NCI-H1436 (cell line): ENCODE results near the gene ORAI2.
"Not testable (repeated sequence)": the region's sequence is repeated elsewhere in the genome, so short reads cannot be mapped to it uniquely, and the experiment has no call there.

ENCODE experiments used
- DNase-seq: peaks from one replicate; lab custom pipeline; 2025; lab: John Stamatoyannopoulos, UW

Gene ORAI2

GRCh38 chr7:102447311-102447710 is 13.9 kb downstream of the ORAI2 start:
- no peak for DNase-seq

DNA sequence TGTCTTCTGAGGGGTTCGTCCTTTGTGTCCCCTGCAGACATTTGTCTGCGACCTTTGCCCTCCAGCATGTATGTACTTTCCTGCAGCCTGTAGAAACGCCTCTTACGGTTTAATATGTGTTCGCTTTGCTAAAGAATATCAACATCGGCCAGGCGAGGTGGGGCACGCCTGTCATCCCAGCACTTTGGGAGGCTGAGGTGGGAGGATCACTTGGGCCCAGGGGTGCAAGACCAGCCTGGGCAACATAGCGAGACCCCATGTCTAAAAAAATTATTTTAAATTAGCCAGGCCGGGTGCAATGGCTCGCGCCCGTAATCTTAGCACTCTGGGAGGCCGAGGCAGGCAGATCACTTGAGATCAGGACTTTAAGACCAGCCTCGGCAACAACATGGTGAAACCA is 15.8 kb downstream of the ORAI2 start:
- DNase-seq: no peak

DNA sequence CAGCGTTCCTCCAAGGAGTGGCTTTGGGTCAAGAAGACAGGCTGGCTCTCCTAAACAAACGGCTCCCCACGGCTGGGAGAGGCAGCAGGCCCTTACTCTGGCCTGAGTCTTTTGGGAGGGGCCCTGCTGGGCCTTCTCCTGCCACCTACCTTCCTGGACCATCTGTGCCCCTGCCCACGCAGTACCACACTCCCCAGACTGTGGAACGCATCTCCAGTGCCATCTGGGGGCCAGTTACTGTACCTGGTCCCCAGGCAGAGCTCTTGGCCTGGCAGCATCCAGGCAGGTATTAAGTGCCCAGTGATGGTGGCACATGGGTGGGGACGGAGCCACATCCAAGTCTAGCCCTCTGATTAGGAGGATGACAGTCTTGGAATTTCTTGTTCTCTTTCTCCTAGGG is 16.9 kb downstream of the ORAI2 start:
- DNase-seq: no peak

- DNase-seq: no peak
Observed at GRCh38 chr7:102451371-102452054, 18.1 kb downstream of the ORAI2 start.

DNA sequence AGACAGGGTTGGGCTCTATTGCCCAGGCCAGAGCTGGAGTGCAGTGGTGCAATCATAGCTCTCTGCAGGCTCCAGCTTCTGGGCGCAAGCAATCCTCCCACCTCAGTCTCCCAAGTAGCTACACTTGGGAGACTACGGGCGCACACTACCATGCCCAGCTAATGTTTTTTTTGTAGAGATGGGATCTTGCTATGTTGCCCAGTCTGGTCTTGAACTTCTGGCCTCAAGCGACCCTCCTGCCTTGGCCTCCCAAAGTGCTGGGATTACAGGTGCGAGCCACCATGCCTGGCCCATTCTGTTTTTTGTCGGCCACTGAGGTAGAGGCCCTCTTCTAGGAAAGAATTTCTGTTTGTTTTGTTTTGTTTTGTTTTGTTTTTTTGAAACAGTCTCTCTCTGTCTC is 19.1 kb downstream of the ORAI2 start:
- DNase-seq: no peak

DNA sequence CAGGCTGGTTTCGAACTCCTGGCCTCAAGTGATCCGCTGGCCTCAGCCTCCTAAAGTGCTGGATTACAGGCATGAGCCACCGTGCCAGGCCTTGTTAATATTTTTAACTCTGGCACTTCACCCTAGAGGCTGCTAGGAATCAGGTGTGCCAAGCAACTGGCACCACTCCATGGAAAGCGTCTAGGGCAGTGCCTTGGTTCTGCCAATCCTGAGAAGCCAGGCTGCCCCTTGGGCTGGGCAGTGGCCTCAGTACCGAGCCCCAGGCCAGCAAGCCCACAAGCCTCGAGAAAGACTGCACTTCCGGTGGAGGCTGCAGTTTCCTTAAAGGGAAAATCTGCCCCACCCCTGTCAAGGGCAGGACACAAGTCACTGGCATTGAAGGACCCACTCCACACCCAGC is 19.9 kb downstream of the ORAI2 start:
- DNase-seq: no peak

DNA sequence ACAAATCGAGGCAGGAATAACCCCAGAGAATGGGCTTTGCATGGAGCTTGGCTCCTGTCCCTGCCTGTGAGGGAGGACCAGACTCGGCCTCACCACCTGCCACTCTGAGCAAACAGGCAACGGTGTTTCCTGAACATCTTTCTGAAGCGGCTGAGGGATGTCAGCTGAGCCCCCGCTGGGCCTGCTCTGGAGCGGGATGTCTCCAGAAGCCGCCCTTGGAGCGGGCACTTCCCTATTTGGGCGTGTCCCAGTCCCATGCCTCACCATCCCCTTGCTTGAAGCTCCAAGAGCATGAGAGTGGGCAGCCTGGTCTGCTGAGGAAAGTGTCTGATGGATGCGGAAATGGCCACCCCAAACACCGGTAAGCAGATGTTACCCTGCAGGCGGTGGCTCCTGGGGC is 21.1 kb downstream of the ORAI2 start:
- no peak for DNase-seq

DNA sequence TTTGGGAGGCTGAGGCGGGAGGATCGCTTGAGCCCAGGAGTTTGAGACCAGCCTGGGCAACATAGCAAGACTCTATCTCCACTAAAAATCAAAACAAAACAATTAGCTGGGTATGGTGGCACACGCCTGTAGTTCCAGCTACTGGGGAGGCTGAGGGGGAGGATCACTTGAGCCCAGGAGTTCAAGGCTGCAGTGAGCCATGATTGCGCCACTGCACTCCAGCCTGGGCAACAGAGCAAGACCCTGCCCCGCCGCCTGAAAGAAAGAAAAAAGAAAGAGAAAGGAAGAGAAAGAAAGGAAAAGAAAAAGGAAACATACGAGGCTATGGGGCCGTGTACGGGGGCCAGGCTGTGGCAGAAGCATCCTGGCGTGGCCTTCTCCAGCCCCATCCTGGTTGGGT is 21.6 kb downstream of the ORAI2 start:
- DNase-seq: not testable (repeated sequence)

DNA sequence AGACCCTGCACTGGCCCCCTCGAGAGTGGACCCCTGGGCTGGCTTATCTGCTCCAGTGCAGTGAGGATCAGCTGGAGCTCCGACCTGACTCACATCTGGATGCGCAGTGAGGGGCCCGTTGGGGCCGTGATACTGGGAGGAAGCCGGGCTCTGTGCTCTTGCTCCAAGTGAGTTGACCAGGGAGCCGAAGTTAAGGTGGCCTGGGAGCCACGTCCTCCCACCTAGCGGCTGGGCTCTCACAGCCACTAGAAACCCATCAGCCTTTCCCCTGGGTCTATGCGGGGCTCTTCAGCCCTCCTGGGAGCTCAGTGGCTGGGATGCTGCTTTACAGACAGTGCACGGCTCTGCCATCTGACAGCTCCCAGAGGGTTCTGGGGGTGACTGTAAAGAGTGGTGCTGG is 22.2 kb downstream of the ORAI2 start:
- DNase-seq: no peak

GRCh38 chr7:102456327-102456726 is 23.0 kb downstream of the ORAI2 start:
- DNase-seq: no peak

DNA sequence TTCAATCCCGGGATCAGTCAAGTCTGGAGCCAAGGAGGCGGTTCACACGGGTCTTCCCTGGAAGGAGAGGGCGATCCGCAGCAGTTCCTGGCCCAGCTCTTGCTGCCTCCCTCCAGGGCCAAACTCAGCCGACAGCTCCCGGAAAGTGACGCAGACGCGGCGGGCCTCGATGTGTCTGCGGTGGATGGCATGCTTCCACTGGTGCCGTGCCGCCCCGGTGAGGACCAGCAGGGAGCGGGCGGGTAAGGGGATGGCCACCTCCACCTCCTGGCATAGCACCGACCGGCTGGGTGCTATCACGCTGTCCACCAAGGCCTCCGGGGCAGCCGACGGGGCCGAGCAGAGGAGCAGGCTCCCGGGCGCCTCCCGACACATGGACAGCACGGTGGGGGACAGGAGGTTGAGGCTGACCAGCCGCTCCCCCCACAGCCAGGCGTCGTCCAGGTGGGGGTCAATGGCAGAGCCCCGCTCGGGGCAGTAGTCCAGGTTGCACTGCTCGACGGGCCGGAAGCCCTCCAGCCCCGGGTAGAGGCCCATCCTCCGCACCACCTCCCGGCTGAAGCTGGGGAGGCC is 24.1 kb downstream of the ORAI2 start:
- no peak for DNase-seq

GRCh38 chr7:102459221-102459844 is 26.0 kb downstream of the ORAI2 start:
- no peak for DNase-seq

DNA sequence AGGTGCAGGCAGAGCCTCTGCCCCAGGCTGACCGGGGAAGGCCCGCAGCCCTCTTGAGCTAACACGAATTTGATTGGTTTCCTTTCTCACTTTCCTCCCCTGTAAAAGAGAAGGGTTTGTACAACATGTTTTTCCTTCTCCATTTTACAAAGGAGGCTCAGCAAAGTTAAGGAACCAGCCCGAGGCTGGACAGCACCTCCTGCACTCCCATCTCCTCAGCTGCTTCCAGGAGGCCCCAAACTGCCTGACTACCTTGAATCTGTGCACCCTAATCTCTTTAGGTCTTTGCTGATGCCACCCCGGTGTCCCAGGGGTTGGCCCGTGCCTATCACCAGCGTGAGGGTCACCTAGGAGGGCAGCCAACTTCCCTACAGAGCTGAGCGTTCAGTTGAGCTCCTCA is 27.1 kb downstream of the ORAI2 start:
- DNase-seq: no peak

- no peak for DNase-seq
Observed at GRCh38 chr7:102463841-102464576, 30.6 kb downstream of the ORAI2 start.

DNA sequence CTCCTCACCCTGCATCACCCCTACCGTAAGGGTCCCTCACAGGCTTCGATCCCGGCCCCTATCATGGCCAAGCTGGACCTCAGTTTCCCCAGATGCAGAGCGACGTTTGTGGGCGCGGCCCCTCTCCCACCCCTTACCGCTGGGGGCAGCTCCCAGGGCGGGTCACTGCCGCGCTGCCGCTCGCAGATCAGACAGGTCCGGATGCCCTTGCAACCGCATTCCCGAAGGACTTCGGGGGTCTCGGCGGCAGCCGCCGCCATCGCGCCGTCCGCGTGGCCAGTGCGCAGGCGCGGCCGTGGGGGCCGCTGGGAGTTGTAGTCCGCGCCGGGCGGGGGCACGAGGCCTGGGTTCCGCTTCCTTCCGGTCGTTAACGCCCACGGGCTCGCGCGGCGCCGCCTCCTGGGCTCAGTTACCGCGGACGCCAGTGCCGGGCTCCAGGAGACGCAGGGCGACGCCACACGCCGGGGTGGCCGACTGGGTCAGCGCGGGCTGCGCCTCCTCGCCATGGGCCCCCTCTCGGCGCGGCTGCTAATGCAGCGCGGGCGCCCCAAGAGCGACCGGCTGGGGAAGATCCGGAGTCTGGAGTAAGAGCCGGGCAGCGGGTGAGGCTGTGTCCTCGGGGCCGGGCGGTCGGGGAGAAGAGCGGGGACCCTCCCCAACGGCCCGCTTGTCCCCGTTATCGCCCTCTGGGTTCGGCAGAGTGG is 31.4 kb downstream of the ORAI2 start, which contains the start of the genes ALKBH4 and LRWD1:
ALKBH4 (minus strand) TSS at position 287 of the 704 bp plus-strand sequence; CDS start at position 260, 27 bp downstream.
LRWD1 (plus strand) TSS at position 408 of the 704 bp plus-strand sequence; CDS start at position 505, 97 bp downstream.
- peak; percentile 88 for DNase-seq

GRCh38 chr7:102466097-102466496 is 32.7 kb downstream of the ORAI2 start:
- DNase-seq: no peak

- DNase-seq: no peak
Observed at GRCh38 chr7:102467581-102468477, 34.5 kb downstream of the ORAI2 start.

- no peak for DNase-seq
Observed at GRCh38 chr7:102468478-102469350, 35.3 kb downstream of the ORAI2 start.

- no peak for DNase-seq
Observed at GRCh38 chr7:102469351-102469971, 36.1 kb downstream of the ORAI2 start.
